ENCODE measurements around the gene LMO3. TPM values are rescaled to one million over a fixed set of nuclear protein-coding genes. Genes with fewer than 3 reads are reported as not detected.
"Not testable (repeated sequence)": the region's sequence is repeated elsewhere in the genome, so short reads cannot be mapped to it uniquely, and the experiment has no call there.

LMO3 gene
- total RNA-seq, 1 experiment from 2014 or later = 36.2 TPM

DNA sequence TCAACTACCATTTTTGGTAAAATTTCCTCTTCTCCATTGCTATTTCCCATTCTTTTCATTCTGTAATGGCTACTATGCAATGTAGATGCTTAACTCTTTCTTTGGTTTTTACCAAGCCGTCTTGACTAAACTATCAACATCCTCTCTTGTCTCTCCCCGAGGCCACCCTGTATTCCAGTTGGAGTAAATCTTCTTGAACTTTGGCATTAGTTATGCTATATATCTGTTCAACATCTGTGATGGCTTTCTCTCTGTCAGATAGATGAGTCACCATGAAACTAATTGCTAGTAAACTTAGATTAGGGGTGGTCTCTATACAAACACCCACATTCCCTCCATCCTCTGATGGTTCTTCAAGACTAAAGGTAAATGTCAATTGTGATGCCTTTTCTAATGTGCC, 63.4 kb downstream of the LMO3 start:
- no TSS peak for BruUV-seq (replicated peaks)
- no peaks in the 10 kb centered on the region for H3K4me1 ChIP-seq (ENCODE audit: insufficient read depth, low read length, poor library complexity, severe bottlenecking)
- no peak for TF ChIP-seq EZH2 (IDR thresholded peaks at IDR 0.05; ENCODE audit: borderline replicate concordance, low read depth, low read length, poor library complexity, severe bottlenecking)
- TF ChIP-seq, protein P1, sequence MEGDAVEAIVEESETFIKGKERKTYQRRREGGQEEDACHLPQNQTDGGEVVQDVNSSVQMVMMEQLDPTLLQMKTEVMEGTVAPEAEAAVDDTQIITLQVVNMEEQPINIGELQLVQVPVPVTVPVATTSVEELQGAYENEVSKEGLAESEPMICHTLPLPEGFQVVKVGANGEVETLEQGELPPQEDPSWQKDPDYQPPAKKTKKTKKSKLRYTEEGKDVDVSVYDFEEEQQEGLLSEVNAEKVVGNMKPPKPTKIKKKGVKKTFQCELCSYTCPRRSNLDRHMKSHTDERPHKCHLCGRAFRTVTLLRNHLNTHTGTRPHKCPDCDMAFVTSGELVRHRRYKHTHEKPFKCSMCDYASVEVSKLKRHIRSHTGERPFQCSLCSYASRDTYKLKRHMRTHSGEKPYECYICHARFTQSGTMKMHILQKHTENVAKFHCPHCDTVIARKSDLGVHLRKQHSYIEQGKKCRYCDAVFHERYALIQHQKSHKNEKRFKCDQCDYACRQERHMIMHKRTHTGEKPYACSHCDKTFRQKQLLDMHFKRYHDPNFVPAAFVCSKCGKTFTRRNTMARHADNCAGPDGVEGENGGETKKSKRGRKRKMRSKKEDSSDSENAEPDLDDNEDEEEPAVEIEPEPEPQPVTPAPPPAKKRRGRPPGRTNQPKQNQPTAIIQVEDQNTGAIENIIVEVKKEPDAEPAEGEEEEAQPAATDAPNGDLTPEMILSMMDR (conservative IDR thresholded peaks at IDR 0.05; ENCODE audit: low read depth, low read length) = no peak
- no peak for DNase-seq (ENCODE audit: low spot score)
- H3K27ac ChIP-seq (ENCODE audit: low read depth, low read length, poor library complexity, severe bottlenecking) = no peak overlapping the region
- H3K36me3 ChIP-seq (ENCODE audit: insufficient read depth, low read length, poor library complexity, severe bottlenecking) = no peaks in the 10 kb centered on the region
- no peak overlapping the region for H3K4me3 ChIP-seq (ENCODE audit: low read depth, low read length, poor library complexity, severe bottlenecking)
- ChIA-PET POLR2A (ENCODE audit: low non-redundant PET) (no interaction called here), CTCF (no interaction called here)
- H3K9me3 ChIP-seq (ENCODE audit: low read depth, low read length, poor library complexity, severe bottlenecking) = no peaks in the 10 kb centered on the region
- intact Hi-C loops (cut with micrococcal nuclease; ENCODE audit: unreplicated experiment) = no loop called here
- H3K27me3 ChIP-seq (replicated peaks; ENCODE audit: insufficient read depth, low read depth, low read length, poor library complexity) = no peaks in the 10 kb centered on the region

DNA sequence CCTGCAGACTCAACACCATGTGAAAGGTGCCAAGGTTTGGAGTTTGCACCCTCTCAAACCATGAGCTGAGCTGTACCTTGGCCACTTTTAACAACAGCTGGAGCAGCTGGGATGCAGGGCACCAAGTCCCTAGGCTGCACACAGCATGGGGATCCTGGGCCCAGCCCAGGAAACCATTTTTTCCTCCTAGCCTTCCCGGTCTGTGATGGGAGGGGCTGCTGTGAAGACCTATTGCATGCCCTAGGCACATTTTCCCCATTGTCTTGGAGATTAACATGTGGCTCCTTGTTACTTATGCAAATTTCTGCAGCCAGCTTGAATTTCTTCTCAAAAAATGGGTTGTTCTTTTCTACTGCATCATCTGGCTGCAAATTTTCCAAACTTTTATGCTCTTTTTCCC, 68.3 kb downstream of the LMO3 start:
- POLR2A ChIA-PET (ENCODE audit: low non-redundant PET); DNase-seq (ENCODE audit: low spot score); H3K4me1 ChIP-seq (ENCODE audit: insufficient read depth, low read length, poor library complexity, severe bottlenecking); CTCF ChIA-PET; H3K27me3 ChIP-seq (replicated peaks; ENCODE audit: insufficient read depth, low read depth, low read length, poor library complexity); H3K9me3 ChIP-seq (ENCODE audit: low read depth, low read length, poor library complexity, severe bottlenecking); BruUV-seq (replicated peaks); intact Hi-C loops (cut with micrococcal nuclease; ENCODE audit: unreplicated experiment); H3K36me3 ChIP-seq (ENCODE audit: insufficient read depth, low read length, poor library complexity, severe bottlenecking); H3K27ac ChIP-seq (ENCODE audit: low read depth, low read length, poor library complexity, severe bottlenecking); H3K4me3 ChIP-seq (ENCODE audit: low read depth, low read length, poor library complexity, severe bottlenecking): not testable (repeated sequence)

DNA sequence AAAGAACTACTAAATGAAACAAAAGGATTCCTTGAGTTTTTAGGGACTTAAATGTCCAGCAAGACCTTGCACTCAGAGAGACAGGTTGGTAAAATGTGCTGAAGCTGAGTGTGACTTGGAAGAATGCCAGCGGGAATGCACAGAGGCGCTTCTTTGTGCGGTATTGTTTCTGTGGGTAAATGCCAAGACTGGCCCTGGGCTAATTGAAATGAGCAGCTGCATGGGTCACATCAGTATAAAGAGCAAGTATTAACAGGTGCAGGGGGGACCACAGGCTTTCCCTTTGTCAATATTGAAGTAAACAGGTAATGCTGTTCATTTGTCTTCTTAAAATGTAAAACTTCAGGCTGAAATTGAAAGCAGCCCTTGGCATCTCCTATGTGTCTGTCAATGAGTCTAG, 74.3 kb downstream of the LMO3 start:
- H3K4me3 ChIP-seq (ENCODE audit: low read depth, low read length, poor library complexity, severe bottlenecking) = no peak overlapping the region
- no peaks in the 10 kb centered on the region for H3K27me3 ChIP-seq (replicated peaks; ENCODE audit: insufficient read depth, low read depth, low read length, poor library complexity)
- H3K4me1 ChIP-seq (ENCODE audit: insufficient read depth, low read length, poor library complexity, severe bottlenecking) = no peaks in the 10 kb centered on the region
- TF ChIP-seq, protein P1 (conservative IDR thresholded peaks at IDR 0.05; ENCODE audit: low read depth, low read length) = no peak
- TF ChIP-seq EZH2 (IDR thresholded peaks at IDR 0.05; ENCODE audit: borderline replicate concordance, low read depth, low read length, poor library complexity, severe bottlenecking) = no peak
- H3K9me3 ChIP-seq (ENCODE audit: low read depth, low read length, poor library complexity, severe bottlenecking) = no peaks in the 10 kb centered on the region
- POLR2A ChIA-PET (ENCODE audit: low non-redundant PET) = no interaction called here
- H3K36me3 ChIP-seq (ENCODE audit: insufficient read depth, low read length, poor library complexity, severe bottlenecking) = no peaks in the 10 kb centered on the region
- H3K27ac ChIP-seq (ENCODE audit: low read depth, low read length, poor library complexity, severe bottlenecking) = no peak overlapping the region
- BruUV-seq (replicated peaks) = no TSS peak
- DNase-seq (ENCODE audit: low spot score) = peak; percentile 7
- intact Hi-C loops (cut with micrococcal nuclease; ENCODE audit: unreplicated experiment) = no loop called here
- CTCF ChIA-PET = no interaction called here

DNA sequence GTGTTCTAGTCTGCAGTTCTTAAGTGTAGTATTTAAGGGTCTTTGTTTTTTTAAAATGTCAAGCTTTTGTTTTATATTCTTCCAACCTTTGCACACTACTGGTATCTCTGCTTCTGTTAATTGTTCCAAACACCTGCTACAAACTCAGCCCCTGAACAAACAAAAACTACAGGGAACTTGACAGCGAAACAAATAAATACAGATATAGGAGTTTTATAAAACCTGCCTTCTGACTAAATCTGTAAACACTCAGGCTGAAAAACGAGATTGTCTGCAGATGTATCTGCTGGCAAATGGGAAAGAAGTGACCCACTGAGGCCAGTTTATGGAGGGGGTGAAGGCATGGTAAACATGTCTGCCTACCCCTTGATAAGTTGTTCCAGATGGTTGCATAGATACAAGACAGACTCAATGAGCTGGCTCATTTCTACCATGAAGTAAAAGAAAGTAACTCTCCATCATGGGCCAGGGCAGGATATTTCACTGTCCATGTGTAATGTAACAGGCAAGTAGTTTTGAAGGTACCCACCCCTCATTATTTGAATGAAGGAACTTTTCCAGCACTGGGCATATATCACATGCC, 75.6 kb downstream of the LMO3 start:
- no peaks in the 10 kb centered on the region for H3K9me3 ChIP-seq (ENCODE audit: low read depth, low read length, poor library complexity, severe bottlenecking)
- no TSS peak for BruUV-seq (replicated peaks)
- intact Hi-C loops (cut with micrococcal nuclease; ENCODE audit: unreplicated experiment) = no loop called here
- H3K4me3 ChIP-seq (ENCODE audit: low read depth, low read length, poor library complexity, severe bottlenecking) = no peak overlapping the region
- DNase-seq (ENCODE audit: low spot score) = no peak
- ChIA-PET POLR2A (ENCODE audit: low non-redundant PET) (interaction anchor here (0.6 kb wide), 1 partner anchor 344 kb away, joined by 4 read pairs; no protein-coding TSS in a partner anchor), CTCF (no interaction called here)
- H3K27ac ChIP-seq (ENCODE audit: low read depth, low read length, poor library complexity, severe bottlenecking) = no peak overlapping the region
- no peaks in the 10 kb centered on the region for H3K36me3 ChIP-seq (ENCODE audit: insufficient read depth, low read length, poor library complexity, severe bottlenecking)
- H3K27me3 ChIP-seq (replicated peaks; ENCODE audit: insufficient read depth, low read depth, low read length, poor library complexity) = no peaks in the 10 kb centered on the region
- no peaks in the 10 kb centered on the region for H3K4me1 ChIP-seq (ENCODE audit: insufficient read depth, low read length, poor library complexity, severe bottlenecking)
- no peak for TF ChIP-seq EZH2 (IDR thresholded peaks at IDR 0.05; ENCODE audit: borderline replicate concordance, low read depth, low read length, poor library complexity, severe bottlenecking)
- TF ChIP-seq, protein P1 (conservative IDR thresholded peaks at IDR 0.05; ENCODE audit: low read depth, low read length) = no peak
